ENCODE measurements around the gene WRAP73.

Gene WRAP73

GRCh38 chr1:3676581-3677470 lies 26.9 kb upstream of the WRAP73 start:
- Histone ChIP-seq H2BK120ac (ENCODE audit: low read depth, low read length) (no peak overlapping the region), H3K27ac (ENCODE audit: low read depth, low read length) (no peak overlapping the region), H2BK5ac (ENCODE audit: low read length) (no peak overlapping the region), H4K5ac (ENCODE audit: low read length) (no peak overlapping the region), H3K27me3 (ENCODE audit: insufficient read depth, low read length, poor library complexity) (no peaks in the 10 kb centered on the region), H3K36me3 (ENCODE audit: control insufficient read depth, insufficient read depth, low read length) (no peaks in the 10 kb centered on the region), H3K79me1 (ENCODE audit: low read length) (no peaks in the 10 kb centered on the region), H3K9ac (ENCODE audit: low read length) (no peak overlapping the region), H3K23ac (ENCODE audit: low read length) (no peak overlapping the region), H3K79me2 (ENCODE audit: control insufficient read depth, insufficient read depth, low read length) (no peaks in the 10 kb centered on the region), H3K4me1 (ENCODE audit: control insufficient read depth, low read depth, low read length) (no peaks in the 10 kb centered on the region), H3K4me3 (ENCODE audit: low read length) (no peak overlapping the region), H2BK15ac (replicated peaks; ENCODE audit: low read depth) (no peak overlapping the region), H3K56ac (ENCODE audit: low read length) (peak overlapping the region; percentile 25), H3K18ac (ENCODE audit: low read length) (no peak overlapping the region), H2AK5ac (ENCODE audit: low read length) (no peak overlapping the region), H3K4ac (ENCODE audit: low read depth, low read length) (no peak overlapping the region), H4K8ac (ENCODE audit: low read depth, low read length) (no peak overlapping the region), H3K4me2 (ENCODE audit: low read length) (no peak overlapping the region)
- no CpG with 5 or more reads among the region's 22 CpGs for WGBS (ENCODE audit: extremely low coverage, insufficient coverage, low lambda C conversion rate)
- no peak for DNase-seq

GRCh38 chr1:3675436-3675835 lies 25.5 kb upstream of the WRAP73 start:
- H3K4me1 ChIP-seq (ENCODE audit: control insufficient read depth, low read depth, low read length) = no peaks in the 10 kb centered on the region
- no peak overlapping the region for H3K23ac ChIP-seq (ENCODE audit: low read length)
- H4K5ac ChIP-seq (ENCODE audit: low read length) = no peak overlapping the region
- no peak overlapping the region for H3K4ac ChIP-seq (ENCODE audit: low read depth, low read length)
- H3K9ac ChIP-seq (ENCODE audit: low read length) = no peak overlapping the region
- WGBS (ENCODE audit: extremely low coverage, insufficient coverage, low lambda C conversion rate) = no CpG with 5 or more reads among the region's 11 CpGs
- H4K8ac ChIP-seq (ENCODE audit: low read depth, low read length) = no peak overlapping the region
- no peaks in the 10 kb centered on the region for H3K79me2 ChIP-seq (ENCODE audit: control insufficient read depth, insufficient read depth, low read length)
- H3K4me2 ChIP-seq (ENCODE audit: low read length) = no peak overlapping the region
- no peak for DNase-seq
- no peak overlapping the region for H3K56ac ChIP-seq (ENCODE audit: low read length)
- H2BK120ac ChIP-seq (ENCODE audit: low read depth, low read length) = no peak overlapping the region
- H2BK15ac ChIP-seq (replicated peaks; ENCODE audit: low read depth) = no peak overlapping the region
- H3K79me1 ChIP-seq (ENCODE audit: low read length) = no peaks in the 10 kb centered on the region
- no peaks in the 10 kb centered on the region for H3K27me3 ChIP-seq (ENCODE audit: insufficient read depth, low read length, poor library complexity)
- no peak overlapping the region for H2BK5ac ChIP-seq (ENCODE audit: low read length)
- no peak overlapping the region for H3K27ac ChIP-seq (ENCODE audit: low read depth, low read length)
- no peak overlapping the region for H2AK5ac ChIP-seq (ENCODE audit: low read length)
- H3K4me3 ChIP-seq (ENCODE audit: low read length) = no peak overlapping the region
- no peaks in the 10 kb centered on the region for H3K36me3 ChIP-seq (ENCODE audit: control insufficient read depth, insufficient read depth, low read length)
- no peak overlapping the region for H3K18ac ChIP-seq (ENCODE audit: low read length)

DNA sequence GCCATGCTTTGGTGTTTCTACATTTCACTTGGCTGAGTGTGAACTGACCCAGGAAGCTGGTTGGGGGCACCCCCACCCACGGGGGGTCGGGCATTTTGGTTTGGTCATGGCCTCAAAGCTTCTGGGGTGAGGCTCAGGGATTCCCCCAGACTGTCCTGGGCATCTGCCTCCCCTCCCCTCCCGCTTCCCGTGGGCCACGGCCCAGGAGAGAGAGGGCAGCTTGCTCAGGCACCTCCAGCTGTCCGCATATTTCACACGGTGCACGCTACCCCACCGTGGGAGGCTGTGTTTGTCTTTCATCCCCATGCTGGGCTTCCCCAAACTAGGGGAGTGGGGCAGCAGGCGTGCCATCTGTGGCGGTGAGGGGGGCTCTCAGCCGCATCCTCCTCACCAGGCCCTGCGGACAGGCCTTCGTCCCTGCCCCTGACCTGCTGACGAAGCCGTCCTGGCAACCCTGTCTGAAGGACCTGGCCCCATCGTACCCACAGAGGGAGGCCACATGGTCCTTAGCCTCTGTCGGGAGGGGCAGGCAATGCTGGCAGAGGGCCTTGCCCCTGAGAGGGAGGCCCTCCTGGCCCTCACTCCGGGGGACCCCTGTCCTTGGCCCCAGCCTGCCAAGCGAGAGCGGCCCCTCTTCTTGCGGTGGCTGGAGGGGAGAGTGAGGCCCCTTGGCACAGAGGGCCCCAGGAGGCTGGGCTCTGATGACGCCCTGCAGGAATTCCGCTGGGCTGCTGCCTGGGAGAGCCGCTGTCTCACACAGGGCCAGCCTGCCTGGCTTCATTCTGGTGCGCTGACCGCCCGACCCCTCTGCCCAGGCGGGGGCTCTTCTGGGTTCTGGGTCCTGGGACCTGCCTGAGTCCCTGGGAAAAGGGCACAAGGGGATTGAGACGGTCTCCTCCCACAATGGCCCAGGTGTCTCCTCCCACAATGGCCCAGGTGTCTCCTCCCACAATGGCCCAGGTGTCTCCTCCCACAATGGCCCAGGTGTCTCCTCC lies 24.5 kb upstream of the WRAP73 start:
- Histone ChIP-seq H3K4me3 (ENCODE audit: low read length) (no peak overlapping the region), H3K4me2 (ENCODE audit: low read length) (no peak overlapping the region), H3K36me3 (ENCODE audit: control insufficient read depth, insufficient read depth, low read length) (no peaks in the 10 kb centered on the region), H2BK120ac (ENCODE audit: low read depth, low read length) (no peak overlapping the region), H2BK5ac (ENCODE audit: low read length) (no peak overlapping the region), H3K4ac (ENCODE audit: low read depth, low read length) (no peak overlapping the region), H3K4me1 (ENCODE audit: control insufficient read depth, low read depth, low read length) (no peaks in the 10 kb centered on the region), H3K27ac (ENCODE audit: low read depth, low read length) (no peak overlapping the region), H3K56ac (ENCODE audit: low read length) (peak overlapping the region; percentile 11), H3K27me3 (ENCODE audit: insufficient read depth, low read length, poor library complexity) (no peaks in the 10 kb centered on the region), H3K23ac (ENCODE audit: low read length) (no peak overlapping the region), H3K18ac (ENCODE audit: low read length) (no peak overlapping the region), H3K9ac (ENCODE audit: low read length) (no peak overlapping the region), H4K8ac (ENCODE audit: low read depth, low read length) (no peak overlapping the region), H2AK5ac (ENCODE audit: low read length) (no peak overlapping the region), H4K5ac (ENCODE audit: low read length) (no peak overlapping the region), H3K79me2 (ENCODE audit: control insufficient read depth, insufficient read depth, low read length) (no peaks in the 10 kb centered on the region), H2BK15ac (replicated peaks; ENCODE audit: low read depth) (no peak overlapping the region), H3K79me1 (ENCODE audit: low read length) (no peaks in the 10 kb centered on the region)
- DNase-seq = peak; percentile 58
- WGBS (ENCODE audit: extremely low coverage, insufficient coverage, low lambda C conversion rate) = no CpG with 5 or more reads among the region's 30 CpGs

DNA sequence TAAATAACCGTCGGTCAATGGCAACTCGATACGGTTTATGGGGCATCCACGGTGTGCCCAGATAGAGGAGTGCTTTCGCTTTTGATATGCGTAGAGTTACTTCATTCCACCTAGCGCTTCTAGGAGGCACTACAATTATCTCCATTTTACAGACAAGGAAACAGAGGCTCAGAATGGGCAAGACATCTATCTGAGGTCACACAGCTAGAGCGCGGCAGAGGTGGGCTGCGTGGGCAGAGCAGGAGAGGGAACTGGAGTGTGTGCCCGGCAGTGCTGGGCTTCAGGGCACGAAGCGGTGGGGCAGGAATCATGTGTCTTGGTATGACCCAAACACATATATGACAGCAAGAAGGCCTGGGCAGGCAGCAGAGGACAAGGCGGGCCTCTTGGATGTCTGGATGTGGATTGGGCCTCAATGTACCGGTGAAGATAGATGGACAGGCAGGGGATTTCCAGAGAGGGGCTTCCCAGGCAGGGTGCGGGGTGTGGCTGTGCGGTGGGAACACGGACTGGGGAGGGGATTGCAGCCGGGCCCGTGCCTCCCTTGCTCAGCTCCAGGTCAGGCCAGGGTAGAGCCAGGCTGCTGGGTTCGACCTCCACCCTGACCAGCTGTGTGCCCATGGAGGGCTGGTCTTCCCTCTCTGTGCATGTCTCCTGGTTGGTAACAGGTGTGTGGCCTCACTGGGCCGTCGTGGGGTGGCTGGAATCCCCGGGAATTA lies 23.6 kb upstream of the WRAP73 start:
- no peak overlapping the region for H3K56ac ChIP-seq (ENCODE audit: low read length)
- no peaks in the 10 kb centered on the region for H3K36me3 ChIP-seq (ENCODE audit: control insufficient read depth, insufficient read depth, low read length)
- H2BK120ac ChIP-seq (ENCODE audit: low read depth, low read length) = no peak overlapping the region
- no peak for DNase-seq
- no peak overlapping the region for H2AK5ac ChIP-seq (ENCODE audit: low read length)
- no peak overlapping the region for H2BK15ac ChIP-seq (replicated peaks; ENCODE audit: low read depth)
- H3K4ac ChIP-seq (ENCODE audit: low read depth, low read length) = no peak overlapping the region
- no peaks in the 10 kb centered on the region for H3K79me1 ChIP-seq (ENCODE audit: low read length)
- no peaks in the 10 kb centered on the region for H3K79me2 ChIP-seq (ENCODE audit: control insufficient read depth, insufficient read depth, low read length)
- H4K5ac ChIP-seq (ENCODE audit: low read length) = no peak overlapping the region
- H4K8ac ChIP-seq (ENCODE audit: low read depth, low read length) = no peak overlapping the region
- no peak overlapping the region for H3K9ac ChIP-seq (ENCODE audit: low read length)
- no peak overlapping the region for H3K23ac ChIP-seq (ENCODE audit: low read length)
- no peaks in the 10 kb centered on the region for H3K27me3 ChIP-seq (ENCODE audit: insufficient read depth, low read length, poor library complexity)
- no peak overlapping the region for H3K27ac ChIP-seq (ENCODE audit: low read depth, low read length)
- no peak overlapping the region for H3K4me3 ChIP-seq (ENCODE audit: low read length)
- no peak overlapping the region for H2BK5ac ChIP-seq (ENCODE audit: low read length)
- H3K4me1 ChIP-seq (ENCODE audit: control insufficient read depth, low read depth, low read length) = no peaks in the 10 kb centered on the region
- H3K18ac ChIP-seq (ENCODE audit: low read length) = no peak overlapping the region
- no peak overlapping the region for H3K4me2 ChIP-seq (ENCODE audit: low read length)
- no CpG with 5 or more reads among the region's 25 CpGs for WGBS (ENCODE audit: extremely low coverage, insufficient coverage, low lambda C conversion rate)

- no peak overlapping the region for H3K27ac ChIP-seq (ENCODE audit: low read depth, low read length)
- no peak overlapping the region for H3K23ac ChIP-seq (ENCODE audit: low read length)
- no peaks in the 10 kb centered on the region for H3K79me2 ChIP-seq (ENCODE audit: control insufficient read depth, insufficient read depth, low read length)
- no peak overlapping the region for H3K9ac ChIP-seq (ENCODE audit: low read length)
- no peak overlapping the region for H2BK15ac ChIP-seq (replicated peaks; ENCODE audit: low read depth)
- H3K4ac ChIP-seq (ENCODE audit: low read depth, low read length) = no peak overlapping the region
- no peak for DNase-seq
- WGBS (ENCODE audit: extremely low coverage, insufficient coverage, low lambda C conversion rate) = no CpG with 5 or more reads among the region's 17 CpGs
- no peak overlapping the region for H3K4me2 ChIP-seq (ENCODE audit: low read length)
- no peaks in the 10 kb centered on the region for H3K36me3 ChIP-seq (ENCODE audit: control insufficient read depth, insufficient read depth, low read length)
- H3K79me1 ChIP-seq (ENCODE audit: low read length) = no peaks in the 10 kb centered on the region
- no peak overlapping the region for H2BK5ac ChIP-seq (ENCODE audit: low read length)
- H2BK120ac ChIP-seq (ENCODE audit: low read depth, low read length) = no peak overlapping the region
- no peak overlapping the region for H4K5ac ChIP-seq (ENCODE audit: low read length)
- no peaks in the 10 kb centered on the region for H3K4me1 ChIP-seq (ENCODE audit: control insufficient read depth, low read depth, low read length)
- H3K18ac ChIP-seq (ENCODE audit: low read length) = no peak overlapping the region
- H2AK5ac ChIP-seq (ENCODE audit: low read length) = no peak overlapping the region
- no peaks in the 10 kb centered on the region for H3K27me3 ChIP-seq (ENCODE audit: insufficient read depth, low read length, poor library complexity)
- H3K56ac ChIP-seq (ENCODE audit: low read length) = no peak overlapping the region
- no peak overlapping the region for H3K4me3 ChIP-seq (ENCODE audit: low read length)
- no peak overlapping the region for H4K8ac ChIP-seq (ENCODE audit: low read depth, low read length)
Measured at GRCh38 chr1:3672971-3673361, 23.1 kb upstream of the WRAP73 start.

Data from mesendoderm (in vitro differentiated cells).